Heart right ventricle (tissue), 16 donors: ENCODE measurements around the gene CCDC134. TPM values are rescaled to one million over a fixed set of nuclear protein-coding genes. Genes with fewer than 3 reads are reported as not detected.

Experiments
- ATAC-seq, 8 donors: fragments of 200-7000 bp; cut with Tn5 transposase; one replicate each; pipeline ENCODE4 v1.9.1; 2020; ENCODE audit warnings: mild to moderate bottlenecking in 8 of 8, moderate library complexity in 8 of 8, moderate number of reproducible peaks in 1 of 8
- DNase-seq, 2 donors: peaks; one replicate each; pipeline ENCODE4 v3.0.0-alpha.2; 2020
- H3K27ac ChIP-seq, 10 donors: fragments of 200-600 bp; sonication (generic) in 2 of 10; one replicate each; pipeline versions ENCODE4 v1.5.0 to v1.8.0; 2020 to 2022; ENCODE audit warnings: mild to moderate bottlenecking in 3 of 10
- H3K27me3 ChIP-seq, 7 donors: fragments of 200-600 bp; one replicate each; pipeline ENCODE4 v1.8.0; 2021 to 2022; ENCODE audit warnings: mild to moderate bottlenecking in 2 of 7
- H3K36me3 ChIP-seq, 9 donors: fragments of 200-600 bp; sonication (generic) in 1 of 9; one replicate each; pipeline versions ENCODE4 v1.5.0 to v1.8.0; 2020 to 2022; ENCODE audit warnings: mild to moderate bottlenecking in 2 of 9
- H3K4me1 ChIP-seq, 9 donors: fragments of 200-600 bp; sonication (generic) in 1 of 9; one replicate each; pipeline versions ENCODE4 v1.5.0 to v1.8.0; 2020 to 2022; ENCODE audit warnings: mild to moderate bottlenecking in 4 of 9
- H3K4me3 ChIP-seq, 10 donors: fragments of 200-600 bp; sonication (generic) in 2 of 10; one replicate each; pipeline versions ENCODE4 v1.5.0 to v1.8.0; 2020 to 2022; ENCODE audit warnings: mild to moderate bottlenecking in 7 of 10, moderate library complexity in 2 of 10
- H3K9me3 ChIP-seq, 11 donors: fragments of 200-600 bp in 10 of 11; sonication (generic) in 2 of 11; one replicate each; pipeline versions ENCODE4 v1.5.0 to v1.8.0; 2013 to 2022; ENCODE audit warnings: mild to moderate bottlenecking in 2 of 11, control low read depth in 1 of 11, moderate library complexity in 1 of 11
- CTCF ChIP-seq, 9 donors: fragments of 200-600 bp; sonication (generic) in 2 of 9; IDR thresholded peaks; one replicate each; pipeline versions ENCODE4 v1.5.0 to v1.8.0; 2021 to 2022; ENCODE audit warnings: antibody characterized with exemption in 9 of 9, mild to moderate bottlenecking in 5 of 9, moderate library complexity in 1 of 9
- WGBS, 2 donors: extraction: QIAGEN DNeasy Blood & Tissue Kit; methylation state at CpG; one replicate each; pipeline ENCODE4 v1.1.7; 2013; ENCODE audit warnings: inconsistent platforms in 1 of 2; 5-methylcytosine and 5-hydroxymethylcytosine counted together
- intact Hi-C, 10 donors: fragments of 100-400 bp; cut with DNase I; formaldehyde crosslinking; loops; one replicate each; pipeline versions ENCODE4 v1.11.1 to v1.14.2; 2022
- polyA plus RNA-seq, 2 donors: library from polyadenylated mRNA; stranded (reverse); fragments of 200-250 nt; gene quantifications; one replicate each; pipeline ENCODE4 v1.2.3, GENCODE V29; 2013
- total RNA-seq, 10 donors: library from RNA; stranded (reverse); fragmentation: NEBNext Ultra II Directional in 3 of 10; extraction: Animal tissue kit (Norgen Biotek cat#: 25700) in 3 of 10; gene quantifications; one replicate each; pipeline versions ENCODE4 v1.2.1 to v1.2.4, GENCODE V29; 2021 to 2023
- donor health status: Arrhythmogenic right ventricular cardiomyopathy.
- donor health status: ischemic (EF 13 %, LVEDD 7.1; RV severe dilation, severe dysfunction).
- donor health status: healthy with polysubstance abuse.
- donor health status: DM: no; HTN: yes; CAD: no.
- donor health status: DM: no; HTN: no; CAD: no.
- donor health status: ischemic (EF 25% LVEDD 6.9; RV normal size, moderate dysfunction).
- donor health status: ischemic (EF 25% LVEDD 5.7; RV mildly dilated, moderate dysfunction).
- donor health status: healthy.
- donor health status: DM: yes; HTN: yes; CAD: no.
- donor health status: Ischemic cardiomyopathy.
- donor health status: ischemic (EF 35%, LVEDD 5.7; RV mildly dilated, moderate dysfunction).
- donor health status: nonischemic (EF 11% LVEDD 7.7; RV severe dilation, severe dysfunction).
- donor health status: DM: yes; HTN: yes; CAD: no.
- donor health status: PGD.
- donor health status: ischemic (EF 29% LVEDD 5.4; RV normal size, mild dysfunction).
- donor health status: nonischemic (EF 23%, LVEDD 6.1; RV moderate dilation, normal function).

The CCDC134 gene
- total and polyA plus RNA-seq, 12 donors = 1.2 to 7.3 (median 3.8) TPM

GRCh38 chr22:41818596-41818995 is 18.1 kb downstream of the CCDC134 start:
- ATAC-seq (no peak), DNase-seq (no peak)
- WGBS, 2 donors = 91 to 93% methylated on average over 6 of the region's 6 CpGs
- Histone ChIP-seq H3K9me3 (no peaks in the 10 kb centered on the region), H3K4me1 (no peaks in the 10 kb centered on the region), H3K27ac (no peak overlapping the region), H3K27me3 (no peaks in the 10 kb centered on the region), H3K4me3 (no peak overlapping the region), H3K36me3 (peaks cover 0 to 26% (median 0%) of the 10 kb centered on the region in 9 donors)
- intact Hi-C loops = no loop called here
- no peak for TF ChIP-seq CTCF (IDR thresholded peaks at IDR 0.05)

- ATAC-seq (no peak), DNase-seq (no peak)
- 94 to 95% methylated on average over 4 of the region's 4 CpGs for WGBS, 2 donors
- H3K9me3 ChIP-seq = no peaks in the 10 kb centered on the region
- H3K4me3 ChIP-seq = no peak overlapping the region
- peaks cover 0 to 20% (median 0%) of the 10 kb centered on the region in 9 donors for H3K36me3 ChIP-seq
- no peak for TF ChIP-seq CTCF (IDR thresholded peaks at IDR 0.05)
- no peaks in the 10 kb centered on the region for H3K4me1 ChIP-seq
- H3K27me3 ChIP-seq = no peaks in the 10 kb centered on the region
- intact Hi-C loops = no loop called here
- no peak overlapping the region for H3K27ac ChIP-seq
These were observed 18.8 kb downstream of the CCDC134 start for GRCh38 chr22:41819257-41819656.

- no peak for TF ChIP-seq CTCF (IDR thresholded peaks at IDR 0.05)
These were observed 20.0 kb downstream of the CCDC134 start for GRCh38 chr22:41820447-41820846.

GRCh38 chr22:41821471-41822316 is 21.2 kb downstream of the CCDC134 start:
- no peak for ATAC-seq
- H3K4me1 ChIP-seq = peaks cover 11 to 22% (median 18%) of the 10 kb centered on the region in 9 donors
- no peaks in the 10 kb centered on the region for H3K27me3 ChIP-seq
- H3K9me3 ChIP-seq = no peaks in the 10 kb centered on the region
- intact Hi-C loops = loop anchor here in 6 of 10 donors (1.0 to 10.0 kb wide), 4 partner anchors 119 to 127 kb away; partner anchors contain the start of gene MEI1 (in 1 of the 6)
- TF ChIP-seq CTCF (IDR thresholded peaks at IDR 0.05) = no peak
- H3K4me3 ChIP-seq = no peak overlapping the region
- H3K36me3 ChIP-seq = peaks cover 0 to 10% (median 0%) of the 10 kb centered on the region in 9 donors
- 84 to 88% methylated on average over 12 of the region's 12 CpGs for WGBS, 2 donors
- H3K27ac ChIP-seq = no peak overlapping the region
- no peak for DNase-seq

More at GRCh38 chr22:41820447-41820846, 20.0 kb downstream of the CCDC134 start:
- Histone ChIP-seq H3K4me1 (peaks cover 0 to 10% (median 5%) of the 10 kb centered on the region in 9 donors), H3K27ac (no peak overlapping the region), H3K27me3 (no peaks in the 10 kb centered on the region), H3K36me3 (peaks cover 0 to 15% (median 0%) of the 10 kb centered on the region in 9 donors), H3K9me3 (no peaks in the 10 kb centered on the region), H3K4me3 (no peak overlapping the region)
- no peak for ATAC-seq
- 89 to 91% methylated on average over 5 of the region's 5 CpGs for WGBS, 2 donors
- intact Hi-C loops = loop anchor here in 3 of 10 donors (5.0 to 10.0 kb wide), 2 partner anchors 122 to 126 kb away; partner anchors contain the start of gene MEI1 (in 1 of the 3)
- DNase-seq = no peak
